HepG2 (cell line): Measurements from ENCODE around the gene MAGI1.

ENCODE experiments used
- CHD4 ChIP-seq: fragments of 200-600 bp; sonication (generic); IDR thresholded peaks from 2 replicates; pipeline ENCODE4 v1.7.0; 2017; ENCODE audit warnings: mild to moderate bottlenecking, low read length, borderline replicate concordance
- FOXM1 ChIP-seq: sonication (generic); formaldehyde crosslinking; IDR thresholded peaks from 2 replicates; pipeline ENCODE4 v1.5.0; 2020; ENCODE audit warnings: missing genetic modification reagents
- KAT7 ChIP-seq: IDR thresholded peaks from 2 replicates; pipeline ENCODE4 v1.6.1; 2018; ENCODE audit warnings: borderline replicate concordance, missing compliant biosample characterization
- KDM5B ChIP-seq: sonication (generic); formaldehyde crosslinking; IDR thresholded peaks from 2 replicates; pipeline ENCODE4 v1.4.0; 2020; ENCODE audit warnings: missing genetic modification reagents, mild to moderate bottlenecking, borderline replicate concordance
- MED13 ChIP-seq: sonication (generic); formaldehyde crosslinking; IDR thresholded peaks from 2 replicates; pipeline ENCODE4 v1.5.0; 2020; ENCODE audit warnings: missing genetic modification reagents
- POLR2A ChIP-seq, 2 experiments: IDR thresholded peaks; 2 replicates each; pipeline ENCODE4 v1.6.1; 2011; ENCODE audit warnings: low read depth in 2 of 2, low read length in 2 of 2, mild to moderate bottlenecking in 1 of 2, moderate library complexity in 1 of 2; ENCODE audit not compliant: insufficient read depth in 1 of 2
- REST ChIP-seq, 2 experiments: IDR thresholded peaks; 2 replicates each; pipeline ENCODE4 v1.6.1; 2011 to 2012; ENCODE audit warnings: low read length in 2 of 2, borderline replicate concordance in 1 of 2, low read depth in 1 of 2, mild to moderate bottlenecking in 1 of 2, moderate library complexity in 1 of 2
- SIN3B ChIP-seq: fragments of 150-350 bp; IDR thresholded peaks from 2 replicates; pipeline ENCODE4 v1.6.1; 2014; ENCODE audit warnings: low read length
- SMAD3 ChIP-seq: sonication (generic); formaldehyde crosslinking; IDR thresholded peaks from 2 replicates; pipeline ENCODE4 v1.4.0; 2020; ENCODE audit warnings: missing genetic modification reagents
- TFAP4 ChIP-seq: sonication (generic); IDR thresholded peaks from 2 replicates; pipeline ENCODE4 v1.6.1; 2016; ENCODE audit warnings: low read depth, borderline replicate concordance
- ZFP1 ChIP-seq: IDR thresholded peaks from 2 replicates; pipeline ENCODE4 v1.6.1; 2016
- ZNF770 ChIP-seq: sonication (generic); formaldehyde crosslinking; IDR thresholded peaks from 2 replicates; pipeline ENCODE4 v1.5.0; 2020; ENCODE audit warnings: mild to moderate bottlenecking, missing genetic modification reagents
- TF ChIP-seq, protein P1 (sequence below): sonication (generic); formaldehyde crosslinking; IDR thresholded peaks from 2 replicates; pipeline ENCODE4 v1.5.0; 2020; ENCODE audit warnings: missing genetic modification reagents
- TF ChIP-seq, protein P2 (sequence below): sonication (generic); formaldehyde crosslinking; IDR thresholded peaks from 2 replicates; pipeline ENCODE4 v1.5.0; 2020; ENCODE audit warnings: mild to moderate bottlenecking, missing genetic modification reagents, moderate library complexity

- TF ChIP-seq, protein P1, sequence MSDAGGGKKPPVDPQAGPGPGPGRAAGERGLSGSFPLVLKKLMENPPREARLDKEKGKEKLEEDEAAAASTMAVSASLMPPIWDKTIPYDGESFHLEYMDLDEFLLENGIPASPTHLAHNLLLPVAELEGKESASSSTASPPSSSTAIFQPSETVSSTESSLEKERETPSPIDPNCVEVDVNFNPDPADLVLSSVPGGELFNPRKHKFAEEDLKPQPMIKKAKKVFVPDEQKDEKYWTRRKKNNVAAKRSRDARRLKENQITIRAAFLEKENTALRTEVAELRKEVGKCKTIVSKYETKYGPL (CRISPR knock-in tag), result no peak
- no peak for TF ChIP-seq KAT7 (CRISPR knock-in tag)
- TF ChIP-seq SIN3B, result no peak
- TF ChIP-seq MED13 (CRISPR knock-in tag), result no peak
- no peak for TF ChIP-seq POLR2A (IDR thresholded peaks at IDR 0.05; ENCODE audit: insufficient read depth in 1 of 2, low read depth in 2 of 2, low read length in 2 of 2)
- no peak for TF ChIP-seq KDM5B (CRISPR knock-in tag)
- no peak for TF ChIP-seq FOXM1 (CRISPR knock-in tag)
- no peak for TF ChIP-seq SMAD3 (CRISPR knock-in tag)
- TF ChIP-seq REST (IDR thresholded peaks at IDR 0.05; ENCODE audit: borderline replicate concordance in 1 of 2, low read depth in 1 of 2, low read length in 2 of 2), result no peak
- no peak for TF ChIP-seq TFAP4
- TF ChIP-seq ZNF770, result no peak
- no peak for TF ChIP-seq ZFP1 (CRISPR knock-in tag)
- no peak for TF ChIP-seq CHD4
- TF ChIP-seq, protein P2, sequence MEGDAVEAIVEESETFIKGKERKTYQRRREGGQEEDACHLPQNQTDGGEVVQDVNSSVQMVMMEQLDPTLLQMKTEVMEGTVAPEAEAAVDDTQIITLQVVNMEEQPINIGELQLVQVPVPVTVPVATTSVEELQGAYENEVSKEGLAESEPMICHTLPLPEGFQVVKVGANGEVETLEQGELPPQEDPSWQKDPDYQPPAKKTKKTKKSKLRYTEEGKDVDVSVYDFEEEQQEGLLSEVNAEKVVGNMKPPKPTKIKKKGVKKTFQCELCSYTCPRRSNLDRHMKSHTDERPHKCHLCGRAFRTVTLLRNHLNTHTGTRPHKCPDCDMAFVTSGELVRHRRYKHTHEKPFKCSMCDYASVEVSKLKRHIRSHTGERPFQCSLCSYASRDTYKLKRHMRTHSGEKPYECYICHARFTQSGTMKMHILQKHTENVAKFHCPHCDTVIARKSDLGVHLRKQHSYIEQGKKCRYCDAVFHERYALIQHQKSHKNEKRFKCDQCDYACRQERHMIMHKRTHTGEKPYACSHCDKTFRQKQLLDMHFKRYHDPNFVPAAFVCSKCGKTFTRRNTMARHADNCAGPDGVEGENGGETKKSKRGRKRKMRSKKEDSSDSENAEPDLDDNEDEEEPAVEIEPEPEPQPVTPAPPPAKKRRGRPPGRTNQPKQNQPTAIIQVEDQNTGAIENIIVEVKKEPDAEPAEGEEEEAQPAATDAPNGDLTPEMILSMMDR (CRISPR knock-in tag), result no peak
Measured at GRCh38 chr3:65347166-65347565, 691.6 kb downstream of the MAGI1 start.
